Immature natural killer cell (primary cell): ENCODE results near the gene TSHB. TPM values are rescaled to one million over a fixed set of nuclear protein-coding genes. Genes with fewer than 3 reads are reported as not detected.
"Not testable (repeated sequence)": the region's sequence is repeated elsewhere in the genome, so short reads cannot be mapped to it uniquely, and the experiment has no call there.

Experiments used
- DNase-seq, 3 donors: peaks; one replicate each; pipeline ENCODE4 v3.0.0; 2022; ENCODE audit warnings: mixed read lengths in 1 of 3
- H3K27ac Mint-ChIP-seq, 6 donors: one replicate each; pipeline ENCODE4 v1.8.0; 2020; ENCODE audit warnings: mixed read lengths in 6 of 6, mild to moderate bottlenecking in 5 of 6, inconsistent platforms in 4 of 6, moderate library complexity in 3 of 6
- H3K27me3 Mint-ChIP-seq, 3 donors: one replicate each; pipeline ENCODE4 v1.8.0; 2020 to 2021; ENCODE audit warnings: low read depth in 3 of 3, mild to moderate bottlenecking in 3 of 3, mixed read lengths in 3 of 3, moderate library complexity in 3 of 3, inconsistent platforms in 1 of 3
- H3K36me3 Mint-ChIP-seq, 3 donors: one replicate each; pipeline ENCODE4 v1.8.0; 2020; ENCODE audit warnings: mixed read lengths in 3 of 3, inconsistent platforms in 2 of 3, mild to moderate bottlenecking in 2 of 3
- H3K4me1 Mint-ChIP-seq, 2 donors: one replicate each; pipeline ENCODE4 v1.8.0; 2020; ENCODE audit warnings: inconsistent platforms in 2 of 2, mild to moderate bottlenecking in 2 of 2, mixed read lengths in 2 of 2, moderate library complexity in 1 of 2
- H3K4me3 Mint-ChIP-seq, 5 donors: one replicate each; pipeline ENCODE4 v1.8.0; 2020; ENCODE audit warnings: mild to moderate bottlenecking in 5 of 5, mixed read lengths in 5 of 5, inconsistent platforms in 3 of 5, moderate library complexity in 3 of 5
- H3K9me3 Mint-ChIP-seq, 6 donors: one replicate each; pipeline ENCODE4 v1.8.0; 2020; ENCODE audit warnings: mild to moderate bottlenecking in 6 of 6, mixed read lengths in 6 of 6, inconsistent platforms in 4 of 6, moderate library complexity in 3 of 6
- polyA plus RNA-seq, 3 donors: library from polyadenylated mRNA; unstranded; fragments of 300-500 nt; fragmentation: Illumina TruSeq; gene quantifications; one replicate each; pipeline ENCODE4 v1.2.3, GENCODE V29; 2021

Gene TSHB
- not detected for polyA plus RNA-seq

GRCh38 chr1:115029526-115029925 lies at the start of gene TSHB:
Gene TSHB, plus strand, starts transcription at chr1:115029826. Its CDS starts 3,537 bp downstream, at chr1:115033363.
- no peaks in the 10 kb centered on the region for H3K36me3 Mint-ChIP-seq
- peaks cover 0 to 4% (median 0%) of the 10 kb centered on the region in 3 donors for H3K27me3 Mint-ChIP-seq
- no peak within 1 kb of the TSS for H3K4me3 Mint-ChIP-seq
- H3K4me1 Mint-ChIP-seq, result no peaks in the 10 kb centered on the region
- no peak for DNase-seq
- no peak within 1 kb of the TSS for H3K27ac Mint-ChIP-seq
- H3K9me3 Mint-ChIP-seq, result no peaks in the 10 kb centered on the region

DNA sequence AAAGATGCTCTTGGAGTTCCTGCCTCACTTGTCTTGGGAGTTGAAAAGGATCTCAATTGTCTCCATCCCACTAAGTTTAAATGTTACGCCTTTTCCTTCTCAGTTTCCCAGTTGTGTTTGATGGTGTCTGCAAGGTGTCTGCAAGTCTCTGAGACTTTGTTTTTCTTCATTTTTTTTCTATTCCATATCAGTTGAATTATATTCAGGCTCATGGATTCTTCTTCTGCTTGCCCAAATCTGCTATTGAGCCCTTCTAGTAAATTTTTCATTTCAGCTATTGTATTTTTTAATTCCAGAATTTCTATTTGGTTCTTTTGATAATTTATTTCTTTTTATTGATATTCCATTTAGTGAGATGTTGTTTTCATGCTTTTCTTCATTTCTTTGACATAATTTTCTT lies 47.4 kb upstream of the TSHB start:
- peaks cover 4 to 5% (median 5%) of the 10 kb centered on the region in 3 donors for H3K27me3 Mint-ChIP-seq
- DNase-seq, result no peak
- no peaks in the 10 kb centered on the region for H3K4me1 Mint-ChIP-seq
- H3K4me3 Mint-ChIP-seq, result no peak overlapping the region
- no peak overlapping the region for H3K27ac Mint-ChIP-seq
- peaks cover 0 to 4% (median 3%) of the 10 kb centered on the region in 3 donors for H3K36me3 Mint-ChIP-seq
- H3K9me3 Mint-ChIP-seq, result peaks cover 4 to 22% (median 17%) of the 10 kb centered on the region in 6 donors

DNA sequence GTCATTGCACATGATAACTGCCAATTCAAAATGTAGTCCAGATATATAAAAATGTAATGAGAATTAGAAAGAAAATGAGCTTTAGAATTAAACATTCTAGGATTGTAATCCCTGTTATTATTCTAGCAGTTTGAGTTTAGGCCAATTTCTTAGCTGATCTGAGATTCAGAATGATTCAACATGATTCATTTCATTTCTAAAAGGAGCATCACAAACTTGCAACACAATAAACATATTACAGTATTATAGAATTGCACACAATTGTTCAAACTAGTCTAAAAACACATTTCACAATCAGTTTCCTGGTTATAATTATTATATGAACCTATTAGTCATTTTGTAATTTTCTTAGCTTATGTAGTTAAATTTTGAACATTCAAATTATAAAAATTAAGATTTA lies 43.3 kb upstream of the TSHB start:
- H3K36me3 Mint-ChIP-seq, result peaks cover 0 to 13% (median 4%) of the 10 kb centered on the region in 3 donors
- H3K9me3 Mint-ChIP-seq, result peaks cover 23 to 41% (median 33%) of the 10 kb centered on the region in 6 donors
- no peak overlapping the region for H3K27ac Mint-ChIP-seq
- peaks cover 4 to 23% (median 9%) of the 10 kb centered on the region in 3 donors for H3K27me3 Mint-ChIP-seq
- DNase-seq, result no peak
- no peaks in the 10 kb centered on the region for H3K4me1 Mint-ChIP-seq
- H3K4me3 Mint-ChIP-seq, result no peak overlapping the region

- Mint-ChIP-seq H3K27me3 (peaks cover 2 to 18% (median 6%) of the 10 kb centered on the region in 3 donors), H3K27ac (no peak overlapping the region), H3K4me3 (no peak overlapping the region), H3K36me3 (peaks cover 0 to 13% (median 0%) of the 10 kb centered on the region in 3 donors), H3K9me3 (peaks cover 19 to 27% (median 20%) of the 10 kb centered on the region in 6 donors), H3K4me1 (no peaks in the 10 kb centered on the region)
- no peak for DNase-seq
Measured at GRCh38 chr1:114988095-114988494, 41.5 kb upstream of the TSHB start.

GRCh38 chr1:114997510-114998289 lies 31.9 kb upstream of the TSHB start:
- peaks cover 3 to 7% (median 4%) of the 10 kb centered on the region in 3 donors for H3K27me3 Mint-ChIP-seq
- no peaks in the 10 kb centered on the region for H3K4me1 Mint-ChIP-seq
- peaks cover 0 to 4% (median 0%) of the 10 kb centered on the region in 6 donors for H3K9me3 Mint-ChIP-seq
- no peaks in the 10 kb centered on the region for H3K36me3 Mint-ChIP-seq
- no peak for DNase-seq
- no peak overlapping the region for H3K4me3 Mint-ChIP-seq
- H3K27ac Mint-ChIP-seq, result no peak overlapping the region

DNA sequence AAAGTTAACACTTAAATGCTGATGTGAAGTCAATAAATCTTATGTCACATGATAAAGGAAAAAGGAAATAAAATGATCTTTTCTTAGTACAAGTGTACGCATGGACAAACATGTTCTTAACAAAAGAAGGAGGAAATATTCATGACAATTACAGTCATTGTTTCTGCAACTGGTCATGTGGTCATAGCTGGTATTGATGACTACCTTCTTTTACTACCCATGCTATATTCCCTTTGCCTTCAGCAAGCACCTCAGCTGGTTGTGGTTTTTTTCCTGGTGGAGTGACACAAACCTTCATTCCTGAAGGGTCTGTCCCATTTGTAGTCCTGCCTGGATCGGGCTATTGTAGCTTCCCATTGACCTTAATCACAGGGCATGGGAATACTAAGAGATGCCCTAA lies 23.4 kb upstream of the TSHB start:
- Mint-ChIP-seq H3K27ac (no peak overlapping the region), H3K4me3 (no peak overlapping the region), H3K27me3 (peaks cover 4 to 6% (median 4%) of the 10 kb centered on the region in 3 donors), H3K9me3 (peaks cover 0 to 4% (median 0%) of the 10 kb centered on the region in 6 donors), H3K36me3 (no peaks in the 10 kb centered on the region), H3K4me1 (no peaks in the 10 kb centered on the region)
- DNase-seq, result no peak

- peaks cover 0 to 5% (median 3%) of the 10 kb centered on the region in 3 donors for H3K27me3 Mint-ChIP-seq
Measured at GRCh38 chr1:115012006-115012405, 17.6 kb upstream of the TSHB start.

DNA sequence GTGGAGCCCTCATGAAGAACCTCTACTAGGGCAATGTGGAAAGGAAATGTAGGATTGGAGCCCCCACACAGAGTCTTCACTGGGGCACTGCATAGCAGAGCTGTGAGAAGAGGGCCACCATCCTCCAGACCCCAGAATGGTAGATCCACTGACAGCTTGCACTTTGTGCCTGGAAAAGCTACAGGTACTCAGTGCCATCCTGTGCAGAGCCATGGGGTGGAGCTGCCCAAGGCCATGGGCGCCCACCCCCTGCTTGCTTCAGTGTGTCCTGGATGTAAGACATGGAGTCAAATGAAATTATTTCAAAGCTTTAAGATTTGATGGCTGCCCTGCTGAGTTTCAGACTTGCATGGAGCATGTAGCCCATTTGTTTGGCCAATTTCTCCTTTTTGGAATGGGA lies 17.2 kb upstream of the TSHB start:
- peaks cover 0 to 7% (median 3%) of the 10 kb centered on the region in 3 donors for H3K27me3 Mint-ChIP-seq

More at GRCh38 chr1:115012006-115012405, 17.6 kb upstream of the TSHB start:
- no peaks in the 10 kb centered on the region for H3K4me1 Mint-ChIP-seq
- no peak for DNase-seq
- no peak overlapping the region for H3K4me3 Mint-ChIP-seq
- H3K27ac Mint-ChIP-seq, result no peak overlapping the region
- peaks cover 0 to 1% (median 0%) of the 10 kb centered on the region in 6 donors for H3K9me3 Mint-ChIP-seq
- no peaks in the 10 kb centered on the region for H3K36me3 Mint-ChIP-seq

GRCh38 chr1:115013792-115014191 lies 15.8 kb upstream of the TSHB start:
- Mint-ChIP-seq H3K9me3 (peaks cover 0 to 3% (median under 1%) of the 10 kb centered on the region in 6 donors), H3K4me3 (no peak overlapping the region), H3K27ac (no peak overlapping the region)

More for the DNA sequence above, 17.2 kb upstream of the TSHB start:
- Mint-ChIP-seq H3K27ac (no peak overlapping the region), H3K4me3 (no peak overlapping the region), H3K9me3 (peaks cover 0 to 1% (median 0%) of the 10 kb centered on the region in 6 donors), H3K4me1 (no peaks in the 10 kb centered on the region), H3K36me3 (no peaks in the 10 kb centered on the region)
- DNase-seq, result no peak

DNA sequence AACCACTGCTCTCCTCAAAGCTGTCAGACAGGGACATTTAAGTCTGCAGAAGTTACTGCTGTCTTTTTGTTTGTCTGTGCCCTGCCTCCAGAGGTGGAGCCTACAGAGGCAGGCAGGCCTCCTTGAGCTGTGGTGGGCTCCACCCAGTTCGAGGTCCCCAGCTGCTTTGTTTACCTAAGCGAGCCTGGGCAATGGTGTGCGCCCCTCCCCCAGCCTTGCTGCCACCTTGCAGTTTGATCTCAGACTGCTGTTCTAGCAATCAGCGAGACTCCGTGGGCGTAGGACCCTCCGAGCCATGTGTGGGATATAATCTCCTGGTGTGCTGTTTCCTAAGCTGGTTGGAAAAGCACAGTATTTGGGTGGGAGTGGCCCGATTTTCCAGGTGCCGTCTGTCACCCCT lies 10.1 kb upstream of the TSHB start:
- not testable (repeated sequence) for H3K4me3 Mint-ChIP-seq, H3K36me3 Mint-ChIP-seq, H3K4me1 Mint-ChIP-seq, H3K27me3 Mint-ChIP-seq, H3K27ac Mint-ChIP-seq, H3K9me3 Mint-ChIP-seq, DNase-seq

More at GRCh38 chr1:115013792-115014191, 15.8 kb upstream of the TSHB start:
- peaks cover 0 to 7% (median 3%) of the 10 kb centered on the region in 3 donors for H3K27me3 Mint-ChIP-seq
- H3K4me1 Mint-ChIP-seq, result no peaks in the 10 kb centered on the region
- peaks cover 0 to 4% (median 0%) of the 10 kb centered on the region in 3 donors for H3K36me3 Mint-ChIP-seq
- no peak for DNase-seq

- Mint-ChIP-seq H3K27me3 (peaks cover 3 to 6% (median 6%) of the 10 kb centered on the region in 3 donors), H3K4me1 (no peaks in the 10 kb centered on the region), H3K9me3 (peaks cover 0 to 2% (median 0%) of the 10 kb centered on the region in 6 donors), H3K4me3 (no peak overlapping the region), H3K27ac (no peak overlapping the region), H3K36me3 (peaks cover 0 to 4% (median 0%) of the 10 kb centered on the region in 3 donors)
- DNase-seq, result no peak
Measured at GRCh38 chr1:115021145-115021544, 8.5 kb upstream of the TSHB start.

DNA sequence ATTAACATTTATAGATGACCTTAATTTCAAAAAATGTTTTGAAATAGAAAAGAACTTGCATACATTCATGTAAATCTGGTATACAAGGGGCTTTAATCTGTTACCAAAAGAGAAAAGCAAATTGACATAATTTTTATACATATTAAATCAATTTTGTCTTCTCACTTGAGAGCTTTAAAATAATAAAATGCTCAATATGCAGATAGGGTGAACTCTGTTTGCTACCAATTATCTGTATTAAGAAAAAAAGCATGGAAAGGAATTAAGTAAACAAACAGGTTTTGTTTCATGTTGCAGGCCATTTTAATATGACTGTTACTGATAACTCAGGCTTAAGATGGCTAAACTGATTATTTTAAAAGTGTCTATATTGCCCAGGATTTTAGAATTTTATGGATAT lies 6.0 kb upstream of the TSHB start:
- Mint-ChIP-seq H3K4me3 (no peak overlapping the region), H3K27me3 (peaks cover 3 to 6% (median 4%) of the 10 kb centered on the region in 3 donors), H3K36me3 (peaks cover 0 to 1% (median 0%) of the 10 kb centered on the region in 3 donors), H3K27ac (peak overlapping the region in 1 of 6 donors; percentile 13), H3K9me3 (peaks cover 0 to 2% (median 0%) of the 10 kb centered on the region in 6 donors), H3K4me1 (no peaks in the 10 kb centered on the region)
- DNase-seq, result no peak

DNA sequence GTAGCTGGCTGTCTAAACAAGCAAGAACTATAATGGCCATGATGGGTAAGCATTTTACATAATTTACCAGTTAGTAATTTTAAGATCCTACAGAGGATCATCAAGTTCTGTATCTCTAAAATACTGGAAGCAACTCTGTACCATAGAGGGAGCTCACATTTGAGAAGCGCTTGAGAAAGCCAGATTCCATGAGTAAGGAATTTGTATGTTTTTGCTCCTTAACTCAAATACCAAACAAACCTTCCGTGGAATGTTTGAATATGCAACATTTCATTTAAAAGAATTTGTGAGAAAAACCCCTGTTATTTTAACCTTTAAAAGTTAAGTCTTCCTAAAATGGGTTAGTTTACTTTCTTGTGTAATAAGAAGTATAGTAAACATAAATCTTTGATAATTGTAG lies 2.0 kb downstream of the TSHB start:
- peaks cover 0 to 4% (median 0%) of the 10 kb centered on the region in 3 donors for H3K27me3 Mint-ChIP-seq
- no peaks in the 10 kb centered on the region for H3K9me3 Mint-ChIP-seq
- no peak overlapping the region for H3K27ac Mint-ChIP-seq
- no peaks in the 10 kb centered on the region for H3K4me1 Mint-ChIP-seq
- no peak for DNase-seq
- H3K4me3 Mint-ChIP-seq, result no peak overlapping the region
- H3K36me3 Mint-ChIP-seq, result no peaks in the 10 kb centered on the region

GRCh38 chr1:115035652-115036051 lies 6.0 kb downstream of the TSHB start:
- no peaks in the 10 kb centered on the region for H3K9me3 Mint-ChIP-seq

More at GRCh38 chr1:115035652-115036051, 6.0 kb downstream of the TSHB start:
- peaks cover 0 to 4% (median 0%) of the 10 kb centered on the region in 3 donors for H3K27me3 Mint-ChIP-seq
- H3K4me3 Mint-ChIP-seq, result no peak overlapping the region
- H3K27ac Mint-ChIP-seq, result no peak overlapping the region
- no peaks in the 10 kb centered on the region for H3K4me1 Mint-ChIP-seq
- no peak for DNase-seq
- peaks cover 0 to 12% (median 8%) of the 10 kb centered on the region in 3 donors for H3K36me3 Mint-ChIP-seq
